Endothelial cell of umbilical vein (primary cell): ENCODE results near the gene ADAM11. TPM values are rescaled to one million over a fixed set of nuclear protein-coding genes. Genes with fewer than 3 reads are reported as not detected.

Source experiments
- BruUV-seq: library from RNA; stranded (reverse); fragments of 400-500 nt; replicated peaks from 2 replicates; lab custom pipeline; 2021; lab: Mats Ljungman, UMichigan
- CTCF ChIA-PET: fragments of 300-600, 350-600 bp; sonication (Branson Sonifier 250); formaldehyde crosslinking; loops from one replicate; lab custom pipeline; 2021; ENCODE audit warnings: antibody characterized with exemption, inconsistent platforms; lab: Charles Lee
- POLR2A ChIA-PET: fragments of 300-600, 350-600 bp; sonication (Branson Sonifier 250); formaldehyde crosslinking; loops from one replicate; lab custom pipeline; 2021; ENCODE audit warnings: antibody characterized with exemption, inconsistent platforms; lab: Charles Lee
- DNase-seq: peaks from one replicate; pipeline ENCODE4 v3.0.0-alpha.2; 2011; ENCODE audit warnings: low read depth, low spot score
- FAIRE-seq: peaks from 2 replicates; lab custom pipeline; 2011; peaks lifted over from hg19 to GRCh38; lab: Jason Lieb, UNC
- H2AFZ ChIP-seq: 2 replicates; pipeline ENCODE4 v1.6.0; 2012; ENCODE audit warnings: low read depth, low read length, control low read depth, inconsistent platforms
- H3K27ac ChIP-seq: 2 replicates; pipeline ENCODE4 v1.5.1; 2011; ENCODE audit warnings: low read depth, mild to moderate bottlenecking, control low read depth, low read length, moderate library complexity; ENCODE audit not compliant: insufficient read depth
- H3K27me3 ChIP-seq, 2 experiments: 2 replicates each; pipeline versions ENCODE4 v1.6.0 to v1.6.1; 2011; ENCODE audit warnings: low read length in 2 of 2, mixed read lengths in 1 of 2; ENCODE audit not compliant: control insufficient read depth in 2 of 2, insufficient read depth in 2 of 2
- H3K36me3 ChIP-seq, 2 experiments: 2 replicates in 1 of 2; 3 replicates in 1 of 2; pipeline ENCODE4 v1.5.1; 2011; ENCODE audit warnings: low read length in 2 of 2, mild to moderate bottlenecking in 1 of 2, moderate library complexity in 1 of 2; ENCODE audit not compliant: control insufficient read depth in 2 of 2, insufficient read depth in 2 of 2; ENCODE audit errors: extremely low read depth in 1 of 2
- H3K4me1 ChIP-seq: 3 replicates; pipeline ENCODE4 v1.5.1; 2011; ENCODE audit warnings: mild to moderate bottlenecking, low read length; ENCODE audit not compliant: control insufficient read depth, insufficient read depth; ENCODE audit errors: extremely low read depth
- H3K4me2 ChIP-seq: 2 replicates; pipeline ENCODE4 v1.6.1; 2011; ENCODE audit warnings: low read length, control low read depth, mixed read lengths; ENCODE audit not compliant: insufficient read depth
- H3K4me3 ChIP-seq, 3 experiments: fragments of 200-600 bp in 1 of 3; sonication (generic), shearing (Covaris generic) in 1 of 3; replicated peaks in 1 of 3; 2 replicates each; pipeline ENCODE4 v1.5.1; 2011 to 2016; ENCODE audit warnings: control low read depth in 3 of 3, low read length in 3 of 3, mild to moderate bottlenecking in 2 of 3, inconsistent platforms in 1 of 3, low read depth in 1 of 3, moderate library complexity in 1 of 3; ENCODE audit not compliant: insufficient read depth in 1 of 3
- H3K79me2 ChIP-seq: 2 replicates; pipeline ENCODE4 v1.6.0; 2012; ENCODE audit warnings: low read length, inconsistent platforms; ENCODE audit not compliant: control insufficient read depth, insufficient read depth
- H3K9ac ChIP-seq: replicated peaks from 2 replicates; pipeline ENCODE3; 2011; ENCODE audit warnings: low read length, control low read depth; ENCODE audit not compliant: insufficient read depth; ENCODE audit errors: extremely low read depth
- H3K9me1 ChIP-seq: replicated peaks from 3 replicates; pipeline ENCODE4 v1.6.0; 2011; ENCODE audit warnings: mild to moderate bottlenecking, low read length; ENCODE audit not compliant: control insufficient read depth, insufficient read depth; ENCODE audit errors: extremely low read depth
- H3K9me3 ChIP-seq: replicated peaks from 2 replicates; pipeline ENCODE4 v1.5.1; 2012; ENCODE audit warnings: low read length, inconsistent platforms; ENCODE audit not compliant: control insufficient read depth, insufficient read depth
- H4K20me1 ChIP-seq: replicated peaks from 2 replicates; pipeline ENCODE3; 2011; ENCODE audit warnings: mild to moderate bottlenecking, low read length; ENCODE audit not compliant: control insufficient read depth, insufficient read depth; ENCODE audit errors: extremely low read depth
- CTCF ChIP-seq, 2 donors: IDR thresholded peaks; 1 replicate in 1 of 2; 2 replicates in 1 of 2; pipeline ENCODE4 v1.5.1; 2011; ENCODE audit warnings: low read length in 2 of 2, mild to moderate bottlenecking in 2 of 2, moderate library complexity in 2 of 2, control low read depth in 1 of 2, inconsistent platforms in 1 of 2, low read depth in 1 of 2; ENCODE audit not compliant: insufficient read depth in 1 of 2; ENCODE audit errors: extremely low read depth in 1 of 2
- EZH2 ChIP-seq: IDR thresholded peaks from 2 replicates; pipeline ENCODE4 v1.6.1; 2012; ENCODE audit warnings: borderline replicate concordance, low read depth, mild to moderate bottlenecking, moderate library complexity, low read length, inconsistent platforms; ENCODE audit not compliant: severe bottlenecking
- FOS ChIP-seq: IDR thresholded peaks from 2 replicates; pipeline ENCODE4 v1.6.1; 2011; ENCODE audit warnings: mild to moderate bottlenecking, low read length, moderate library complexity, borderline replicate concordance; ENCODE audit not compliant: insufficient read depth
- GATA2 ChIP-seq: IDR thresholded peaks from 2 replicates; pipeline ENCODE4 v1.7.0; 2011; ENCODE audit warnings: low read depth, mild to moderate bottlenecking, moderate library complexity, mixed read lengths, low read length; ENCODE audit not compliant: insufficient read length, insufficient read depth
- MYC ChIP-seq: IDR thresholded peaks from one replicate; pipeline ENCODE4 v1.6.1; 2011; ENCODE audit warnings: mild to moderate bottlenecking, low read depth, low read length
- POLR2A ChIP-seq: IDR thresholded peaks from 2 replicates; pipeline ENCODE4 v1.6.1; 2012; ENCODE audit warnings: low read depth, mild to moderate bottlenecking, control low read depth, low read length
- POLR2AphosphoS5 ChIP-seq: IDR thresholded peaks from 2 replicates; pipeline ENCODE4 v1.6.1; 2012; ENCODE audit warnings: low read depth, mild to moderate bottlenecking, control low read depth, low read length, moderate library complexity; ENCODE audit not compliant: insufficient read depth
- dilution Hi-C: fragments of 300-500 bp; cut with MboI; formaldehyde crosslinking; loops from one replicate; pipeline ENCODE4 v1.15.0; 2019; ENCODE audit warnings: low sequenced_read_pairs; ENCODE audit not compliant: extremely low pct_ligation_motif_present
- intact Hi-C: fragments of 100-400 bp; cut with micrococcal nuclease; formaldehyde crosslinking; loops from one replicate; pipeline ENCODE4 v1.10.0; 2022
- polyA plus RNA-seq, 4 experiments: library from polyadenylated mRNA; depleted of rRNA in 3 of 4; stranded (reverse) in 3 of 4; unstranded in 1 of 4; fragments of >200 nt; gene quantifications; 2 replicates each; pipeline versions ENCODE4 v1.2.1 to v1.2.3, GENCODE V29; 2011 to 2012; ENCODE audit warnings: missing spikeins in 1 of 4
- total RNA-seq: library from RNA; stranded (reverse); gene quantifications from 2 replicates; pipeline ENCODE4 v1.2.3, GENCODE V29; 2021
- TF ChIP-seq, protein P1 (sequence below): IDR thresholded peaks from 2 replicates; pipeline ENCODE4 v1.6.1; 2011; ENCODE audit not compliant: insufficient read depth, insufficient read length

The ADAM11 gene
- total and polyA plus RNA-seq, 2 donors (not counting 3 experiments of a cell fraction or from before 2014, with no cell fraction given): 0.71 to 1.1 TPM

DNA sequence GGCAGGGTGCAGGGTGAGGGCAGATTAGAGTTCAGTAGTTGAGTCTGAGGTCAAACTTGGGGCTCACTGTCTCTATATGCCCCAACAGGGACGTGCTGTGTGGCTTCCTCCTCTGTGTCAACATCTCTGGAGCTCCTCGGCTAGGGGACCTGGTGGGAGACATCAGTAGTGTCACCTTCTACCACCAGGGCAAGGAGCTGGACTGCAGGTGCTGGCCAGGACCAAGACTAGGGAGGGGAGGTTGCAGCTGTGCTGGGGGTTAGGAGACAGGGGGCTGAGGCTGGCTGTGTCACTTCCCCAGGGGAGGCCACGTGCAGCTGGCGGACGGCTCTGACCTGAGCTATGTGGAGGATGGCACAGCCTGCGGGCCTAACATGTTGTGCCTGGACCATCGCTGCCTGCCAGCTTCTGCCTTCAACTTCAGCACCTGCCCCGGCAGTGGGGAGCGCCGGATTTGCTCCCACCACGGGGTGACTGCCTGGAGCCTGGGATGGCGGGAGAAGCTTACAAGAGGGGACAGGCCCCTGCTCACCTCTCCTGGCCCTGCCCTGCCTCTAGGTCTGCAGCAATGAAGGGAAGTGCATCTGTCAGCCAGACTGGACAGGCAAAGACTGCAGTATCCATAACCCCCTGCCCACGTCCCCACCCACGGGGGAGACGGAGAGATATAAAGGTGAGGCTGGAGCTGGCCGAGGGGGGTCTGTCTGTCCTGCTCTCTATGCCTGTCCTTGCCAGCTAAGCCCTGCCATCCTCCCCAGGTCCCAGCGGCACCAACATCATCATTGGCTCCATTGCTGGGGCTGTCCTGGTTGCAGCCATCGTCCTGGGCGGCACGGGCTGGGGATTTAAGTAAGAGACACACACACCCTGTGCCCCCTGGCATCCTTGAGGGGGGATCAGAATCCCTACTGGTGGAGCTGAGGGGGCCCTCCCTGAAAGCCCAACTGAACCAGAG is 18.9 kb downstream of the ADAM11 start:
- H3K4me2 ChIP-seq: no peak overlapping the region
- FAIRE-seq: no peak
- peaks cover 5% of the 10 kb centered on the region for H3K4me1 ChIP-seq
- no peaks in the 10 kb centered on the region for H3K9me3 ChIP-seq
- no peak for DNase-seq
- H3K36me3 ChIP-seq: no peaks in the 10 kb centered on the region
- H3K4me3 ChIP-seq: no peak overlapping the region
- dilution Hi-C loops (no loop called here), intact Hi-C loops (no loop called here)
- no peaks in the 10 kb centered on the region for H3K79me2 ChIP-seq
- CTCF ChIA-PET: interaction anchor here (0.6 to 15.3 kb wide), 19 partner anchors 20 to 420 kb away, joined by 3 to 368 read pairs (median 8); partner anchors contain the start of genes ACBD4, GJC1, HIGD1B and PLCD3
- H3K27ac ChIP-seq: no peak overlapping the region
- no TSS peak for BruUV-seq
- H3K9ac ChIP-seq: no peak overlapping the region
- no peaks in the 10 kb centered on the region for H4K20me1 ChIP-seq
- no peak overlapping the region for H2AFZ ChIP-seq
- H3K27me3 ChIP-seq: no peaks in the 10 kb centered on the region
- TF ChIP-seq EZH2 (no peak), GATA2 (no peak), CTCF (IDR thresholded peaks at IDR 0.05; ENCODE audit: extremely low read depth in 1 of 2, insufficient read depth in 1 of 2, low read depth in 1 of 2, low read length in 2 of 2) (no peak), FOS (no peak), POLR2AphosphoS5 (no peak), MYC (no peak), POLR2A (no peak)
- TF ChIP-seq, protein P1, sequence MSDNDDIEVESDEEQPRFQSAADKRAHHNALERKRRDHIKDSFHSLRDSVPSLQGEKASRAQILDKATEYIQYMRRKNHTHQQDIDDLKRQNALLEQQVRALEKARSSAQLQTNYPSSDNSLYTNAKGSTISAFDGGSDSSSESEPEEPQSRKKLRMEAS: no peak
- H3K9me1 ChIP-seq: no peaks in the 10 kb centered on the region
- POLR2A ChIA-PET: no interaction called here
